Transverse colon (tissue), 4 donors: Measurements from ENCODE around the gene KCNK17. TPM values are rescaled to one million over a fixed set of nuclear protein-coding genes. Genes with fewer than 3 reads are reported as not detected.
"Not testable (repeated sequence)": the region's sequence is repeated elsewhere in the genome, so short reads cannot be mapped to it uniquely, and the experiment has no call there.

ENCODE experiments used
- DNase-seq: peaks from one replicate; pipeline ENCODE4 v3.0.0-alpha.2; 2019
- H3K27ac ChIP-seq, 4 donors: fragments of 200-600 bp; sonication (generic); 2 replicates each; pipeline ENCODE4 v1.5.1; 2016 to 2018; ENCODE audit warnings: inconsistent platforms in 4 of 4
- H3K27me3 ChIP-seq: fragments of 200-600 bp; sonication (generic); 2 replicates; pipeline ENCODE4 v1.5.1; 2017; ENCODE audit warnings: inconsistent platforms
- H3K36me3 ChIP-seq, 4 donors: fragments of 200-600 bp; sonication (generic); 2 replicates each; pipeline ENCODE4 v1.5.1; 2017 to 2019; ENCODE audit warnings: inconsistent platforms in 4 of 4
- H3K4me1 ChIP-seq, 4 donors: fragments of 200-600 bp; sonication (generic); 2 replicates each; pipeline ENCODE4 v1.5.1; 2017 to 2020; ENCODE audit warnings: inconsistent platforms in 4 of 4
- H3K4me3 ChIP-seq, 4 donors: fragments of 200-600 bp; sonication (generic); 1 replicate in 1 of 4; 2 replicates in 3 of 4; pipeline versions ENCODE4 v1.5.1 to v1.6.1; 2017 to 2019; ENCODE audit warnings: inconsistent platforms in 4 of 4
- H3K9me3 ChIP-seq, 2 donors: fragments of 200-600 bp; sonication (generic); 2 replicates each; pipeline ENCODE4 v1.5.1; 2017 to 2019; ENCODE audit warnings: inconsistent platforms in 2 of 2
- EP300 ChIP-seq: sonication (generic); formaldehyde crosslinking; IDR thresholded peaks from one replicate; pipeline ENCODE4 v1.6.1; 2017; ENCODE audit warnings: antibody characterized with exemption, low read depth
- POLR2A ChIP-seq: fragments of 450-650 bp; IDR thresholded peaks from one replicate; pipeline ENCODE4 v1.6.1; 2016; ENCODE audit warnings: antibody characterized with exemption, mild to moderate bottlenecking, moderate library complexity
- POLR2AphosphoS5 ChIP-seq, 3 donors: sonication (generic); formaldehyde crosslinking; IDR thresholded peaks; one replicate each; pipeline ENCODE4 v1.6.1; 2016; ENCODE audit warnings: antibody characterized with exemption in 3 of 3
- WGBS, 2 donors: methylation state at CpG; one replicate each; pipeline ENCODE4 v1.1.5; 2018; ENCODE audit warnings: low coverage in 1 of 2; 5-methylcytosine and 5-hydroxymethylcytosine counted together
- in situ Hi-C, 4 donors: fragments of 200-750 bp; cut with MboI; loops; one replicate each; pipeline versions ENCODE4 v1.15.0 to v1.15.1; 2017; ENCODE audit warnings: low sequenced_read_pairs in 3 of 4, low pct_ligation_motif_present in 1 of 4, low pct_unique_long_range_greater_than_20kb in 1 of 4
- intact Hi-C: fragments of 100-400 bp; cut with DNase I; formaldehyde crosslinking; loops from one replicate; pipeline ENCODE4 v1.15.1; 2023; ENCODE audit warnings: low total_unique reads
- total RNA-seq, 4 donors: library from RNA; depleted of rRNA; stranded (reverse); fragments of >200 nt; gene quantifications; one replicate each; pipeline ENCODE4 v1.1.0, GENCODE V29; 2016
- TF ChIP-seq, protein P1 (sequence below), 5 experiments: fragments of 200-600 bp in 3 of 5; fragments of 450-650 bp in 2 of 5; sonication (generic) in 3 of 5; IDR thresholded peaks; 1 replicate in 2 of 5; 2 replicates in 3 of 5; pipeline ENCODE4 v1.5.1; 2016 to 2017; ENCODE audit warnings: antibody characterized with exemption in 5 of 5, inconsistent platforms in 3 of 5, mild to moderate bottlenecking in 2 of 5, moderate library complexity in 1 of 5

Gene KCNK17
- total RNA-seq, 4 donors from 2014 or later = 0.96 TPM; not detected in 3

DNA sequence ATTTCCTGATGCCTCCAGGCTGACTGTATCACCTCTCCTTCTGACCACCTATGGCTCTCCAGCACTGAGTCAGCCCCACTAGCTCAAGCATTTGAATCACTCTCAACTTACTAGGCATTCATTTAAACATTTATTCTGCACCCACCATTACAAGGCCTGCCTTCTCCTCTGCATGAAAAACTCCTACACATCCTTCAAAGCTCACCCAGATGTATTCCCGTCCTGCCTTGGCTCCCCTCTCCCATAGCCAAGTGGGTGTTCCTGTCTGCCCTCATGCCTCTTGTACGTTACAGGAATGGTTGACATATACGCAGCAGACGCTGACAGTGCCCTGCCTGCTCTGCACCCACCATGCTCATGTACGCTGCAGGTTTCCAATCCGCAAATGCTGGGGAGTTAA is 21.6 kb downstream of the KCNK17 start:
- no peak for DNase-seq
- Histone ChIP-seq H3K9me3 (no peaks in the 10 kb centered on the region), H3K36me3 (no peaks in the 10 kb centered on the region), H3K27me3 (no peaks in the 10 kb centered on the region), H3K27ac (no peak overlapping the region), H3K4me3 (no peak overlapping the region), H3K4me1 (no peaks in the 10 kb centered on the region)
- in situ Hi-C loops = no loop called here
- 93% methylated on average over 6 of the region's 6 CpGs; no CpG with 5 or more reads in 1 of the 2 donors for WGBS, 2 donors
- intact Hi-C loops = no loop called here
- no peak for TF ChIP-seq POLR2AphosphoS5 (IDR thresholded peaks at IDR 0.05)
- no peak for TF ChIP-seq EP300
- TF ChIP-seq, protein P1, sequence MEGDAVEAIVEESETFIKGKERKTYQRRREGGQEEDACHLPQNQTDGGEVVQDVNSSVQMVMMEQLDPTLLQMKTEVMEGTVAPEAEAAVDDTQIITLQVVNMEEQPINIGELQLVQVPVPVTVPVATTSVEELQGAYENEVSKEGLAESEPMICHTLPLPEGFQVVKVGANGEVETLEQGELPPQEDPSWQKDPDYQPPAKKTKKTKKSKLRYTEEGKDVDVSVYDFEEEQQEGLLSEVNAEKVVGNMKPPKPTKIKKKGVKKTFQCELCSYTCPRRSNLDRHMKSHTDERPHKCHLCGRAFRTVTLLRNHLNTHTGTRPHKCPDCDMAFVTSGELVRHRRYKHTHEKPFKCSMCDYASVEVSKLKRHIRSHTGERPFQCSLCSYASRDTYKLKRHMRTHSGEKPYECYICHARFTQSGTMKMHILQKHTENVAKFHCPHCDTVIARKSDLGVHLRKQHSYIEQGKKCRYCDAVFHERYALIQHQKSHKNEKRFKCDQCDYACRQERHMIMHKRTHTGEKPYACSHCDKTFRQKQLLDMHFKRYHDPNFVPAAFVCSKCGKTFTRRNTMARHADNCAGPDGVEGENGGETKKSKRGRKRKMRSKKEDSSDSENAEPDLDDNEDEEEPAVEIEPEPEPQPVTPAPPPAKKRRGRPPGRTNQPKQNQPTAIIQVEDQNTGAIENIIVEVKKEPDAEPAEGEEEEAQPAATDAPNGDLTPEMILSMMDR (IDR thresholded peaks at IDR 0.05) = no peak
- TF ChIP-seq POLR2A = no peak

DNA sequence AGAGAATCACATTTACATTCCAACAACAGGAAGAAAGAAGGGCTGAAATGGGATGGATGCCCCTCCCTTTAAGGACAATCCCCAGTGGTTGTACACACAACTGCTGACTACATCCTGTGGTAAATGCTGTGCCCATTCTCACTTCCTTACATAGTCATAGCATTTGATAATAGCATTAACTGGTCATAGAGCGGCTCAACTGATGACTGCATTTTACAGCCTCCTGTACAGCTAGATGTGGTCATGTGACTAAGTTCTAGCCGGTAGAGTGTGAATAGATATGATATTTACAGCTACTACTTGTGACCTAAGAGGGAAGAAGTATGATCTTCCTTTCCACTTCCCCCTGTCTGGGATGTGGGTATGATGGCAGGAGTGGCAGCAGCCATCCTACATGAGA is 24.7 kb downstream of the KCNK17 start:
- WGBS, 2 donors = 45 to 65% methylated on average over 2 of the region's 2 CpGs
- no peak for DNase-seq
- Histone ChIP-seq H3K27ac (no peak overlapping the region), H3K9me3 (no peaks in the 10 kb centered on the region), H3K4me3 (no peak overlapping the region), H3K27me3 (no peaks in the 10 kb centered on the region), H3K4me1 (no peaks in the 10 kb centered on the region), H3K36me3 (no peaks in the 10 kb centered on the region)
- intact Hi-C loops (no loop called here), in situ Hi-C loops (no loop called here)
- TF ChIP-seq EP300 = no peak

DNA sequence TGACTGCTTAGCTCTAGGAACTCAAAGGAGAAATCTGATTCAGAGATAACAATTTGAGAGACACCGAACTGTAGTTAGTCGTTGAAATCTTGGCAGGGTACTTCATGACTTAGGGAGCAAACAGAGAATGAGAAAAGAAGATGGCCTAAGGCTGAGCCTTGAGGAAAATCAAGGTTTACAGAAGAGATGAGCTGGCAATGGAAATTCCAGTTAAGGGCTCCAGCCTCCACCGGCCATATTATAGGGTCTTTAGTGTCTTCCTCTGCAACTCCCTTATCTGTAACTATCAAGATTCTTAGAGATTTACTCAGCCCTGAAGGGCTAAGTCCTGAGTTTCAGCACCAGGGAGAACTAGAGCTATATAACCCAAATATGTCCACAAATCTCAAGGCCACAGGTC is 26.6 kb downstream of the KCNK17 start:
- intact Hi-C loops (no loop called here), in situ Hi-C loops (no loop called here)
- H3K36me3 ChIP-seq = no peaks in the 10 kb centered on the region

DNA sequence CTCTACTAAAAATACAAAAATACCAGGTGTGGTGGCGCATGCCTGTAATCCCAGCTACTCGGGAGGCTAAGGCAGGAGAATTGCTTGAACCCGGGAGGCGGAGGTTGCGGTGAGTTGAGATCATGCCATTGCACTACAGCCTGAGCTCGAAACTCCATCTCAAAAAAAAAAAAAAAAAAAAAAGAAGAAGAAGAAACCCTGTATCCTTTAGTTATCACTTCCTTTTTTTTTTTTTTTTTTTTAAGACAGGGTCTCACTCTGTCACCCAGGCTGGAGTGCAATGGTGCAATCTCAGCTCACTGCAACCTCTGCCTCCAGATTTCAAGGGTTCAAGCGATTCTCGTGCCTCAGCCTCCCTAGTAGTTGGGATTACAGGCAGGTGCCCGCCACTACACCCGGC is 27.6 kb downstream of the KCNK17 start:
- H3K27me3 ChIP-seq, H3K9me3 ChIP-seq, H3K27ac ChIP-seq, H3K4me3 ChIP-seq, intact Hi-C loops, in situ Hi-C loops, DNase-seq, H3K36me3 ChIP-seq: not testable (repeated sequence)
- WGBS, 2 donors = 87 to 92% methylated on average over 7 to 10 of the region's 10 CpGs
- H3K4me1 ChIP-seq = peaks cover 0 to 10% (median 3%) of the 10 kb centered on the region in 4 donors

More for the DNA sequence above, 26.6 kb downstream of the KCNK17 start:
- WGBS, 2 donors = 95 to 100% methylated on average over 2 to 3 of the region's 3 CpGs
- Histone ChIP-seq H3K4me3 (no peak overlapping the region), H3K27ac (no peak overlapping the region), H3K9me3 (no peaks in the 10 kb centered on the region), H3K4me1 (peaks cover 0 to under 1% (median 0%) of the 10 kb centered on the region in 4 donors), H3K27me3 (no peaks in the 10 kb centered on the region)
- DNase-seq = no peak
- TF ChIP-seq POLR2A (no peak), POLR2AphosphoS5 (IDR thresholded peaks at IDR 0.05) (no peak), EP300 (no peak)
- TF ChIP-seq, protein P1 (IDR thresholded peaks at IDR 0.05) = no peak

DNA sequence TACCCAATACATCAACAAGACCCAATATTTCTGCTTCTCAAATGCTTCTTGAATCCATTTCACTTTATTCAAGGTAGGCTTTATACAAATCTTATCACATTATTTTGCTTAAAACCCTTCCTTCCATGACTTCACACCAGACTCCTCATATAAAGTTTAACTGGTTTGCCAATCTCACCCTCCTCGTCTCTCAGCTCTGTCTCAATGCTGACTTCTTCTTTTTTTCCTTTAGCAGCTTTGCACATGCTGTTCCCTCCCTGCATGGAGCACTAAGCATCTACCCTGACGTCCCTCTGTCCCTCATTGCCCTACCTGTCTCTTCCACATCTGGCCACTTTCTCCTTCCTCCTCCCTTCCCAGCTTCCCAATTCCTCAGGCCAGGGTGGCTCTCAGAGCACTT is 31.4 kb downstream of the KCNK17 start:
- intact Hi-C loops (no loop called here), in situ Hi-C loops (no loop called here)
- H3K36me3 ChIP-seq = no peaks in the 10 kb centered on the region
- no peak overlapping the region for H3K27ac ChIP-seq
- no peak for TF ChIP-seq EP300
- TF ChIP-seq, protein P1 (IDR thresholded peaks at IDR 0.05) = no peak
- TF ChIP-seq POLR2A = no peak
- TF ChIP-seq POLR2AphosphoS5 (IDR thresholded peaks at IDR 0.05) = no peak
- no peak for DNase-seq
- H3K27me3 ChIP-seq = no peaks in the 10 kb centered on the region
- 62 to 81% methylated on average over 2 of the region's 2 CpGs for WGBS, 2 donors
- no peak overlapping the region for H3K4me3 ChIP-seq
- H3K4me1 ChIP-seq = peaks cover 12 to 34% (median 26%) of the 10 kb centered on the region in 4 donors
- no peaks in the 10 kb centered on the region for H3K9me3 ChIP-seq
